Right atrium auricular region (tissue), 2 donors: ENCODE results near the gene ULK2. TPM values are rescaled to one million over a fixed set of nuclear protein-coding genes. Genes with fewer than 3 reads are reported as not detected.

Experiments
- DNase-seq: peaks from one replicate; pipeline ENCODE4 v3.0.0-alpha.2; 2019; ENCODE audit warnings: low spot score
- H3K27ac ChIP-seq, 2 donors: fragments of 200-600 bp; sonication (generic); 1 replicate in 1 of 2; 2 replicates in 1 of 2; pipeline ENCODE4 v1.5.1; 2016 to 2019
- H3K27me3 ChIP-seq, 2 donors: fragments of 200-600 bp; sonication (generic); one replicate each; pipeline versions ENCODE4 v1.5.1 to v1.6.0; 2017 to 2019
- H3K36me3 ChIP-seq: fragments of 200-600 bp; sonication (generic); one replicate; pipeline ENCODE4 v1.5.1; 2016
- H3K4me1 ChIP-seq, 2 donors: fragments of 200-600 bp; sonication (generic); one replicate each; pipeline versions ENCODE4 v1.5.1 to v1.6.0; 2017 to 2019
- H3K4me3 ChIP-seq, 2 donors: fragments of 200-600 bp; sonication (generic); 1 replicate in 1 of 2; 2 replicates in 1 of 2; pipeline ENCODE4 v1.5.1; 2017 to 2019; ENCODE audit warnings: mild to moderate bottlenecking in 1 of 2, moderate library complexity in 1 of 2
- H3K9me3 ChIP-seq, 2 donors: fragments of 200-600 bp; sonication (generic); one replicate each; pipeline ENCODE4 v1.5.1; 2019
- total RNA-seq, 2 donors: library from RNA; depleted of rRNA; stranded (reverse); fragments of >200 nt; gene quantifications; one replicate each; pipeline ENCODE4 v1.1.0, GENCODE V29; 2016
- TF ChIP-seq, protein P1 (sequence below), 2 donors: fragments of 200-600 bp; sonication (generic); IDR thresholded peaks; one replicate each; pipeline ENCODE4 v1.5.1; 2019; ENCODE audit warnings: antibody characterized with exemption in 2 of 2

Gene ULK2
- total RNA-seq = 10 to 100 TPM; 18.4 to 20.3 TPM

DNA sequence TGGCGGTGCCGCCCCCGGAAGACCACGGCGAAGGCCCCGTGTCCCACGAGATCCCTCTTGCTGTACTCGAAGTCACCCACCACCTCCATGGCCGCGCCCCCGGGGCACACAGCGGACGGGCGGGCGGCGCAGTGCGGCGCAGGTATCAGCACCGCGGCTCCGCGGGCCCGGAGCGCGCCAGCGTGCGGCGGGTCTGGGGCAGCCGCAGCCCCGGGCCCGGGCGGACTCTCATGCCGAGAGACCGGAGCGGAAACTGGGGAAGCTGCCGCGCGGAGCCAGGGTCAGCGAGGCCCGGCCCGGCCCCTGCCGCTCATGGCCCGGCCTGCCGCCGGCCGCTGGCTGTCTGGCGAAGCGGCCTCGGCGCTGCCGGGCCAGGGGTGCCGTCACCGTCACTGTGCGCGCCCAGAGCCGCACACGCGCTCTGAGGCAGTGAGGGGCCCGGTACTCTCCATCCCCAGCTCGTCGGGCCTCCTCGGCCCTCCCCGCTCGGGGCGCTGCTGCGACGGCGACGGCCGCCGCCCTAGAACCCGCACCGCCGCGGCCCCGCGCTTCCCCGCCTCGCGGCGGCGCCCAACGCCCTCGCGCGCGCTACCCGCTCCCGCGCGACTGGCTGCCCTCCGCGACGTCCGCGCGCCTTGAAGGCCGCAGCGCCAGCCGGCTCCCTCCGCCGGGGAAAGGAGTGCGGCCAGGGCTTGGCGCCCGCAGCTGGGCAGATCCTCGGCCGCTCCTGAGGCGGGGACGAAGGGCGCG lies at the start of gene ULK2:
Gene ULK2 (minus strand): TSS at position 608 of the 750 bp plus-strand sequence. CDS start 519 bp downstream, at position 89.
- H3K36me3 ChIP-seq = no peaks in the 10 kb centered on the region
- peak within 1 kb of the TSS; percentile 79 to 80 for H3K27ac ChIP-seq
- DNase-seq = peak; percentile 55
- TF ChIP-seq, protein P1, sequence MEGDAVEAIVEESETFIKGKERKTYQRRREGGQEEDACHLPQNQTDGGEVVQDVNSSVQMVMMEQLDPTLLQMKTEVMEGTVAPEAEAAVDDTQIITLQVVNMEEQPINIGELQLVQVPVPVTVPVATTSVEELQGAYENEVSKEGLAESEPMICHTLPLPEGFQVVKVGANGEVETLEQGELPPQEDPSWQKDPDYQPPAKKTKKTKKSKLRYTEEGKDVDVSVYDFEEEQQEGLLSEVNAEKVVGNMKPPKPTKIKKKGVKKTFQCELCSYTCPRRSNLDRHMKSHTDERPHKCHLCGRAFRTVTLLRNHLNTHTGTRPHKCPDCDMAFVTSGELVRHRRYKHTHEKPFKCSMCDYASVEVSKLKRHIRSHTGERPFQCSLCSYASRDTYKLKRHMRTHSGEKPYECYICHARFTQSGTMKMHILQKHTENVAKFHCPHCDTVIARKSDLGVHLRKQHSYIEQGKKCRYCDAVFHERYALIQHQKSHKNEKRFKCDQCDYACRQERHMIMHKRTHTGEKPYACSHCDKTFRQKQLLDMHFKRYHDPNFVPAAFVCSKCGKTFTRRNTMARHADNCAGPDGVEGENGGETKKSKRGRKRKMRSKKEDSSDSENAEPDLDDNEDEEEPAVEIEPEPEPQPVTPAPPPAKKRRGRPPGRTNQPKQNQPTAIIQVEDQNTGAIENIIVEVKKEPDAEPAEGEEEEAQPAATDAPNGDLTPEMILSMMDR (IDR thresholded peaks at IDR 0.05) = peak in 1 of 2 donors; percentile 23
- H3K27me3 ChIP-seq = no peaks in the 10 kb centered on the region
- no peaks in the 10 kb centered on the region for H3K9me3 ChIP-seq
- H3K4me1 ChIP-seq = peaks cover 0 to 13% of the 10 kb centered on the region in 2 donors
- peak within 1 kb of the TSS; percentile 84 to 87 for H3K4me3 ChIP-seq

DNA sequence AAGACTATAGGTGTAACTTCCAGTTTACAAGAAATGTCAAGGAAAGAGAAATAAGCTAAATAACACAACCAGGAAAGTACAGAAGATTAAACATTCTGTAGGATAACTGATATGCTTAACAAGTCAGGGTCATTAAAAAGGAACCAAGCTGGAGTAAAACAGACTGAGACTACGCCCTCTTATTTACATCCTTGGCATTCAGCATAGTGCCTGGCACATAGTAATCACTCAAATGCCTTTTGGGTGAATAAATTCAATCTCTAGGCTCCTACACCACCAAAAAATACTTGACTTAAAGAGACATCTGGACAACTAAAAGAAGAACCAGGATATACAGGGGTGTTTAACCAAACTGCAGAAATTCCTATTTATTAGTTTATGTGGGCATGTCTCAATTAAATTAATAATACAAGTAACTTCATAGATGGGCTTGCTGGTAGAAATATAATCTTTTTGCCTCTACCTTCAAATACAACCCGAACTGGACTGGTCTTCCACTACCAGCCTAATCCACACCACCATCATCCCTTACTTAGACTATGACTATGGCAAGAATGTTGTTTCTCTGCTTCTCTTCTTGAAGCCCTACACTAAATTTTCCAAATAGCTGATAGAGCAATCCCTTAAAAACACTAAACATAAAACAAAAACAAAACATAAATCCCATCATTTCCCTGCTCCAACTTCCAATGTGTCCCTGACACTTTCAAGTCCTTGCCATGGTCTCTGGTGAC lies 47.7 kb upstream of the ULK2 start:
- no peaks in the 10 kb centered on the region for H3K27me3 ChIP-seq
- no peak overlapping the region for H3K4me3 ChIP-seq
- H3K27ac ChIP-seq = no peak overlapping the region
- TF ChIP-seq, protein P1 (IDR thresholded peaks at IDR 0.05) = no peak
- no peaks in the 10 kb centered on the region for H3K9me3 ChIP-seq
- no peaks in the 10 kb centered on the region for H3K4me1 ChIP-seq
- peaks cover 76% of the 10 kb centered on the region for H3K36me3 ChIP-seq
- no peak for DNase-seq

DNA sequence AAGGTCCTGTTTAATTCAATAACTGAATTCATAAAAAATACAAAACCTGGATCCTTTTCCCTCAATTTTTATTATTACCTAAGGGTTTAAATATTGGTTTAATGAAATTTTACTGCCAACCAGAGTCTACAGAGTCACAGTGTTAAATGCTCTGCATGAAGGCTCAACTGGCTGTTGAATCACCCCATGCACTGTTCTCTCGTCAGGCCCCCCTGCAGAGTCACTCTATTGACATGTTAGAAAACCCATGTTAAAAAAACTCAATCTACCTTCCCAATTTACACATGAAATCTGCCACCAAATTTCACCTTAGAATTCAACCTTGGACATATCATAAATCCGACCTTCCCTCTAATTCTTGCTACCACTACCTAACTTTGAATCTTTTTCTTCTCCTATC lies 43.3 kb upstream of the ULK2 start:
- Histone ChIP-seq H3K9me3 (no peaks in the 10 kb centered on the region), H3K4me3 (no peak overlapping the region), H3K27me3 (no peaks in the 10 kb centered on the region), H3K27ac (no peak overlapping the region), H3K4me1 (no peaks in the 10 kb centered on the region), H3K36me3 (peaks cover 73% of the 10 kb centered on the region)
- DNase-seq = no peak
- TF ChIP-seq, protein P1 (IDR thresholded peaks at IDR 0.05) = no peak

DNA sequence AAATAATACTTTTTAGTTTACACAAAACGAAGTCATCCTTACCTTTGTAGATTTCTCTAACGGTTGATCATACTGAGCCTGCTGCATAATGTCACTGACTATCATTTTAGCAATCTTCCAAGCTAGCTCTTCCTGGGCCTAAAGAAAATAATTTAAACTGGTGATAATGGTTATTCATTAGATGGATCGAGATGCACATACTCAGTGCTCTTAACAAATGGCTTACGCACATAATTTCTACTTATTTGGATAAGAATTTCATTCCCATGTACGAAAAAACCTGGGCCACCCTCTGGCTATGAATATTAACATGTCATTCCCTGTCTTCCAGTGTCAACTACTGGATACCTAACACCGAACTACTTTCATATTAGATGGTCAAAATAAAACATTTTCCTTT lies 41.4 kb upstream of the ULK2 start:
- TF ChIP-seq, protein P1 (IDR thresholded peaks at IDR 0.05) = no peak
- no peak overlapping the region for H3K4me3 ChIP-seq

DNA sequence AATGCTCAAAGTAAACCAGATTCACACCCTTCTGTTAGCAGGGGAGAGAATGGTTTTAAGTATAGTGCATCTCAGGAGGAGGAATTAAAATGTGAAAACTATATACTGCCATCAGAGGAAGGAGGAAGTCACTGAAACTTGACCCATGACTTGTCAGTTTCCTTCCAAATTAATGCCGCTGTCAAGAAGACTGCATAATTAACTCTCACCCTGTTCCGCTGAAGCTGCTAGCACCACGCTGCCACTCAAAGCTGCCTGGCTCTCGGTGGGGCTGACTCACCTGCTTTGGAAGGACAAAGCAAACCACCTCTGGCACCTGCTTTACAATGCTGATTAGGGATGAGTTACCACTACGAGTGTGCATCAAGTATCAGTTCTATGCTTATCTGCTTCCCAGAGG lies 37.8 kb upstream of the ULK2 start:
- no peaks in the 10 kb centered on the region for H3K4me1 ChIP-seq
- no peak overlapping the region for H3K27ac ChIP-seq
- H3K4me3 ChIP-seq = no peak overlapping the region
- DNase-seq = no peak
- H3K9me3 ChIP-seq = no peaks in the 10 kb centered on the region
- no peaks in the 10 kb centered on the region for H3K27me3 ChIP-seq
- TF ChIP-seq, protein P1 (IDR thresholded peaks at IDR 0.05) = no peak
- peaks cover 72% of the 10 kb centered on the region for H3K36me3 ChIP-seq

More for the DNA sequence above, 41.4 kb upstream of the ULK2 start:
- no peaks in the 10 kb centered on the region for H3K4me1 ChIP-seq
- no peak for DNase-seq
- no peak overlapping the region for H3K27ac ChIP-seq
- H3K27me3 ChIP-seq = no peaks in the 10 kb centered on the region
- H3K36me3 ChIP-seq = peaks cover 76% of the 10 kb centered on the region
- H3K9me3 ChIP-seq = no peaks in the 10 kb centered on the region
